ENCODE measurements around the gene SLC4A5.

The SLC4A5 gene

GRCh38 chr2:74307720-74308119, 35.5 kb downstream of the SLC4A5 start:
- no peak for DNase-seq

- no peak for DNase-seq
Observed at GRCh38 chr2:74304332-74305148, 38.7 kb downstream of the SLC4A5 start.

- DNase-seq: no peak
Observed at GRCh38 chr2:74302865-74303264, 40.4 kb downstream of the SLC4A5 start.

- no peak for DNase-seq
Observed at GRCh38 chr2:74301262-74301661, 42.0 kb downstream of the SLC4A5 start.

- no peak for DNase-seq
Observed at GRCh38 chr2:74300506-74300905, 42.7 kb downstream of the SLC4A5 start.

GRCh38 chr2:74297950-74298349, 45.3 kb downstream of the SLC4A5 start:
- DNase-seq: no peak

- DNase-seq: no peak
Observed at GRCh38 chr2:74297391-74297790, 45.8 kb downstream of the SLC4A5 start.

GRCh38 chr2:74293191-74293991, 49.8 kb downstream of the SLC4A5 start:
- peak; percentile 16 for DNase-seq

- peak; percentile 61 for DNase-seq
Observed at GRCh38 chr2:74292751-74293150, 50.5 kb downstream of the SLC4A5 start.

- DNase-seq: peak; percentile 13
Observed at GRCh38 chr2:74291886-74292621, 51.2 kb downstream of the SLC4A5 start.

- peak; percentile 27 for DNase-seq
Observed at GRCh38 chr2:74291218-74291544, 52.0 kb downstream of the SLC4A5 start.

GRCh38 chr2:74290466-74291217, 52.6 kb downstream of the SLC4A5 start:
- DNase-seq: peak; percentile 4

- DNase-seq: peak; percentile 11
Observed at GRCh38 chr2:74290066-74290465, 53.1 kb downstream of the SLC4A5 start.

- no peak for DNase-seq
Observed at GRCh38 chr2:74286725-74287124, 56.5 kb downstream of the SLC4A5 start.

GRCh38 chr2:74281141-74281975, 61.9 kb downstream of the SLC4A5 start:
- peak; percentile 46 for DNase-seq

GRCh38 chr2:74278694-74279093, 64.5 kb downstream of the SLC4A5 start:
- no peak for DNase-seq

GRCh38 chr2:74278176-74278575, 65.0 kb downstream of the SLC4A5 start:
- no peak for DNase-seq

- no peak for DNase-seq
Observed at GRCh38 chr2:74275228-74275627, 68.0 kb downstream of the SLC4A5 start.

GRCh38 chr2:74269667-74270066, 73.5 kb downstream of the SLC4A5 start:
- no peak for DNase-seq

- DNase-seq: peak; percentile 6
Observed at GRCh38 chr2:74267068-74267467, 76.1 kb downstream of the SLC4A5 start.

GRCh38 chr2:74264281-74264680, 78.9 kb downstream of the SLC4A5 start:
- DNase-seq: no peak

- no peak for DNase-seq
Observed at GRCh38 chr2:74262681-74263080, 80.5 kb downstream of the SLC4A5 start.
